HG02938 (cell line): Measurements from ENCODE around the gene PRRT1B.
"Not testable (repeated sequence)": the region's sequence is repeated elsewhere in the genome, so short reads cannot be mapped to it uniquely, and the experiment has no call there.

Source experiments
- ATAC-seq: cut with Tn5 transposase; IDR thresholded peaks from one replicate; pipeline ENCODE4 v1.9.1; 2021; ENCODE audit warnings: mild to moderate bottlenecking, moderate library complexity; ENCODE audit not compliant: unreplicated experiment

The PRRT1B gene

DNA sequence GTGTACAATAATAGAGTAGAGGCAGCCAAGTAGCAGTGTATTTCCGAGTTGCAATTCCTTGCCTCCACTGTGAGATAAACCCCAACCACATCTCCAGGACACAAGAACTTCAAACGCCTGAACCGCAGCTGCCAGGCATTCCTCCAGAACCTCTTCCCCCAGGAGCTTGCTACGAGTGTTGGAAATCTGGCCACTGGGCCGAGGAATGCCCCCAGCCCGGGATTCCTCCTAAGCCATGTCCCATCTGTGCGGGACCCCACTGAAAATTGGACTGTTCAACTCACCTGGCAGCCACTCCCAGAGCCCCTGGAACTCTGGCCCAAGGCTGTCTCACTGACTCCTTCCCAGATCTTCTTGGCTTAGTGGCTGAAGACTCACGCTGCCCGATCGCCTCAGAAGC lies 3.9 kb downstream of the PRRT1B start:
- ATAC-seq, result not testable (repeated sequence)

DNA sequence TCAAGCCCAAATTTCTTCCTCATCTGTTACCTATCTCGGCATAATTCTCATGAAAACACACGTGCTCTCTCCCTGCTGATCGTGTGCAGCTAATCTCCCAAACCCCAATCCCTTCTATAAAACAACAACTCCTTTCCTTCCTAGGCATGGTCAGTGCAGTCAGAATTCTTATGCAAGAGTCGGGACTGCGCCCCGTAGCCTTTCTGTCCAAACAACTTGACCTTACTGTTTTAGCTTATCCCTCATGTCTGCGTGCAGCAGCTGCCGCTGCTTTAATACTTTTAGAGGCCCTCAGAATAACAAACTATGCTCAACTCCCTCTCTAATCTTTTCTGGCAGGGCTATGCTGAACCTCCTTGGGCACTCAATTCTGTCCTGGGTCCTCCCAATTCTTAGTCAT lies 5.1 kb downstream of the PRRT1B start:
- ATAC-seq, result not testable (repeated sequence)

DNA sequence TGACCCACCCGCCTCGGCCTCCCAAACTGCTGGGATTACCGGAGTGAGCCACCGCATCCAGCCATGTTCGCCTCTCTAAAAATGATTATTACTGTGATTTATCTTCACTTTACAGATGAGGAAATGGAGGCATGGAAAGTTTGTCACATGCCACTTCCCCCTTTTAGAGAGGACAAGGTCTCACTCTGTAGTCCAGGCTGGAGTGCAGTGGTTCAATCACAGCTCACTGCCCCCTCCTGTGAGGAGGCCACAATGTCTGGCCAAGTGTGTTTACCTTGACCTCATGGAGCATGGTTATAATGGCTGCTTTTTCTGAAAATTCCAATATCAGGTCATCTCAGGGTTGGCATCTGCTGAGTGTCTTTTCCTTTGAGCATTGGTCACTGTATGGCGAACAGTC lies 6.7 kb downstream of the PRRT1B start:
- no peak for ATAC-seq

DNA sequence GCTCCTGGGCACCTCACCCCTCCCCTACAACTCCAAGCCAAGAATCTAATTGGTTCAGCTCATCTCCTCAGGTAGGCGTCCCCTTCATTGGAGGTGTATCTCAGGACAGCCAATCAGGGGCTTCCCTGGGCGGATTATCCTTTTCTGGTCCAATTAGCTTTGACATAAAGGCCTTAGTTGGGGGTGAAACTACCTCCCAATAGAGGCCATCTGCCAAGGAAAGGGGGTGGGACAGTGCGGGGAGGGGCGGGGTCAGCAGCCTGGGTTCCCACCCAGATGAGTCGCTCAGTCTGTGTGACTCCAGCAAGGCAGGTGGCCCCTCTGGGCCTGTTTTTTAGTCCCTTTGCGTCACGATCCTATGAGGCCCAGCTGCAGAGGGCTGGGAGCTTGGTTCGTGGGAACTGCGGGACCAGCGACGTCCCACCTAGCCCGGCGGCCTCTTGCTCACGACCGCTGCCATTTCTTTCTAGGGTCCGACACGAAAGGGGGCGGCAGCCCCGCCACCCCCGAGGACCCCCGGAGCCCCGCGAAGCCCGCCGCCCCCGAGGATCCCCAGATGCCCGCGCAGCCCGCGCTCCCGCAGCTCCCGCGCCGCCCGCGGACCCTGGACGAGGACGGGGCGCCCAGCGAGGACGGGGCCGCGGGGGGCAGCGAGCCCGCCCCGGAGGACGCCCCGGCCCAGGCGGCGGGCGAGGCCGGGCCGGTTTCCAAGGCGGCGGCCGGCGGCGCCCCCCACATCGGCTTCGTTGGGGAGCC lies 8.9 kb downstream of the PRRT1B start:
- ATAC-seq, result no peak

DNA sequence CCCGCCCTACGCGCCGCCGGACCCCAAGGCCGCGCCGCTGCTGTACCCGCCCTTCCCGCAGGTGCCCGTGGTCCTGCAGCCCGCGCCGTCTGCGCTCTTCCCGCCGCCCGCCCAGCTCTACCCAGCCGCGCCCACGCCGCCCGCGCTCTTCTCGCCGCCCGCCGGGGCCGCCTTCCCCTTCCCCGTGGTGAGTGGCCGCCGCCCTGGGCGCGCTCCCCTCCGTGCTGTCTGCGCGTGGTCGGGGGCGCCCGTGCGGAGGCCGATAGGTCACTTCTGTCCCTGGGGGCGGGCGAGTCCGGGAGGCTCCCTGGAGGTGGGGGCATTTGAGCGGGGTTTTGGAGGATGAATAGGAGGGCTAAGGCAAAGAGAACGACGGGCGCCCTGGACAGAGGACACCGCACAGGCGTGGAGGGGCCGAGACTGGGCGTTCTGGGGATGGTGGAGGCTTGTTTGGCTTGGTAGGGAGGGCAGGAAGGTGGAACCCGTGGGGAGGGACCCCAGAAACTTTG lies 9.6 kb downstream of the PRRT1B start:
- ATAC-seq, result no peak

DNA sequence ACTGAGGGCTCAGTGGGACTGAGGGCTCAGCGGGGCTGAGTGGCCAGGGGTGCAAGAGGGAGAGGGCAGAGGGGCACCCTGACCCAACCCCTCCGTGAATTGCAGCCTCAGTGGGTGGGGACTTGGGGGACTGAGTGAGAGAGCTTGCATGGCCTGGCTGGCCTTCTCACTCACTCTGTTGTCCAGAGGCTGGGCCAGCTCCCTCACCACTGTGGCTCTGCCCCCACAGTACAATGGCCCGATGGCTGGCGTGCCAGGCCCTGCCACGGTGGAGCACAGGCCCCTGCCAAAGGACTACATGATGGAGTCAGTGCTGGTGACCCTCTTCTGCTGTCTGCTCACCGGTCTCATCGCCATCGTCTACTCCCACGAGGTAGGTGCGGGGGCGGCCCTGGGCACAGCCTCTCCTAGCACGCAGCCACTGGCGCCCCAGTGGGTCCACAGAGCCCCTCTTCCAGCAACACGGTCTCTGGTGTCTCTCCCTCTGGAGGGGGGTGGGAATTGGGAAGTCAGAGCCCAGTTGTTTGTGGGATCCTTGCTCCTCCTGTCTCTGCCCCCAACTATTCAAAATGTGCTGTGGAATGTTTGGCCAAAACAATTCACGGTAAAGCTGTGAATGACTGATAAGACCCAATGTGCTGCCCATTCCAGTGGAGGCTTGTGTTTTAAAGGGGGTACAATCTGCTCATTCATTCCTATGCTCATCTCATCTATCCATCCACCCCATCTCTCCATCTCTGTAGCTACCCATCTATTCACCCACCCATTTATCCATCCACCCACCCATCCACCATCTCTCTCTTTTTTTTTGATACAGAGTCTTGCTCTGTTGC lies 10.7 kb downstream of the PRRT1B start:
- ATAC-seq, result no peak

DNA sequence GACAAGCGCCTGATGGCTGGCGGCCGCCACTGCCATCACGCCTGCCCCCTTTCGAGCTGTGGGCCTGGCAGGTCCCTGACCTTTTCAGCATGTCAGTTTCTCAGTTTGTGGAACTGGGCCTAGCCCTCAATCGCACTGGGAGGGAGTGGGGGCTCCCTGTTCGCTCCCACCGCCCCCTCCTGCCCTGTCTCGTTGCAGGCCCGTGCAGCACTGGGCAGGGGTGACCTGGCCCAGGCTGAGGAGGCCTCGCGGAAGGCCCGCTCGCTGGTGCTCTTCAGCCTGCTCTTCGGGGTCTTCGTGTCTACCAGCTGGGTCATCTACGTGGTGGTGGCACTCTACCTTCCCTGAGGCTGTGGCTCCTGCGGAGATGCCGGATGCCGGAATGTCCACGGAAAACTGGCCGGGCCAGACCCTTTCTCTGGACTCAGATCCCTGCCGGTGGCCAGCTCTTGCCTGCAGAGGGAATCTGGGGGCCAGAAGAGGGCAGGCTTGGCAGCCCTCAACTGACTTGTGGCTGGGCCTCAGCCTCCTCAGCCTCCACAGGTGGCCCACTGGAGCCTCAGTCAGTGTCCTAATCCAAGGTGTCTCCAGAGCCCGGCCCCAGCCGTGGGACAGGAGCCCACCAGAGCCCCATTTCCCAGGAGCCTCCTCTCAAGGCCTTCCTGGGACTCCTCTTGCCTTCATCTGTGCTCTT lies 12.7 kb downstream of the PRRT1B start:
- ATAC-seq, result no peak

DNA sequence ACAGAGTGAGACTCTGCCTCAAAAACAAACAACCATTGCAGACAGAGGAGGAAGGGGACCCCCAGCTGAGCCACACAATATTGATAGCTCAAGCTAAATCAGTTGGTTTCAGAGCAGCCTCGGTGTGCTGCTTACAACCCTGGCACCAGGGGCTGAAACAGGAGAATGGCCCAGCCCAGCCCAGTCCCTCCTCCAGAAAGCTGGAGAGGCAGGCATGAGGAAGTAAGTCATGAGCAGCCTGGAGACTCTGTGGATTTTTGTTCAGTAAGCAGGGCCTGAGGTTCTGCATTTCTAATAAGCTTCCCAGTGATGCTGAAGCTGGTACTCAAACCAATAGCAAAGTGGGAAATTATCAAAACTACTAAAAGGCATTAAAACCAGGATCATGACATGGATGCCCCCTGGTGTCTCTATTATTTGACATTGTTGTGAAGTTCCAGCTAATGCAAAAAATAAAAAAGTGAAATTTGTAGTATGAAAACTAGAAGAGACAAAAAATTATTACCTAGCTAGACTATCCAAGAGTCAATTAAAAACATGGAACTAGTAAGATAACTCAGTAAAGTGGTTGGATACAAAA lies 14.2 kb downstream of the PRRT1B start:
- no peak for ATAC-seq

DNA sequence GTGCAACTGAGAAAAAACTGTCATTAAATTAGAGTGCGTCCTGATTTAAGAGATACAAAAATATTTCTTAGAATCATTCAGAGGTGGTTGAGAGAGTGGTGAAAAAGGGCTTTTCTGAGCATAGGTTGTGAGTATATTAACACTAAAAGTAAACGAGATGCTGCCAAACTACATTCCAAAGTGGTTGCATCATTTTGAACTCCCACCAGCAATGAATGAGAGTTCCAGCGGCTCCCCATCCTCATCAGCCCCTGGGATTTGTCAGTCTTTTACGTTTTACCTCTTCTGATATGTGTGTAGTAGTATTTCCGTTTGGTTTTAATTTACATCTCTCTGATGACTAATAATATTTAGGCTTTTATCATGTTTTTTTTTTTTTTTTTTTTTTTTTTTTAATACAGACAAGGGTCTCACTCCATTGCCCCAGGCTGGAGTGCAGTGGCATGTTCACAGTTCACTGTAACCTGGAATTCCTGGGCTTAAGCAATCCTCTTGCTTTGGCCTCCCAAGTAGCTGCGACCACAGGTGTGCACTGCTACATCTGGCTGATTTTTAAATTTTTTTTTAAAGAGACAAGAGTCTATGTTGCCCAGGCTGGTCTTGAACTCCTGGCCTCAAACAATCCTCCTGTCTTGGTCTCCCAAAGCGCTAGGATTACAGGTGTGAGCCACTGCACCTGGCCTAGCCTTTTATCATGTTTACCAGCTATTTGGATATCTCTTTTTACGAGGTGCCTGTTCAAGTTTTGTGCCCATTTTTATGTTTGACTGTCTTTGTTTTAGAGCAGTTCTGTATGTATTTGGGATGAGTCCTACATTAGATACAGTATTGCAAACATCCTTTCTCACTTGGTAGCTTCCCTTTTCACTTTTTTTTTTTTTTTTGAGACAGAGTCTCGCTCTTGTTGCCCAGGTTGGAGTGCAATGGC lies 17.0 kb downstream of the PRRT1B start:
- no peak for ATAC-seq

DNA sequence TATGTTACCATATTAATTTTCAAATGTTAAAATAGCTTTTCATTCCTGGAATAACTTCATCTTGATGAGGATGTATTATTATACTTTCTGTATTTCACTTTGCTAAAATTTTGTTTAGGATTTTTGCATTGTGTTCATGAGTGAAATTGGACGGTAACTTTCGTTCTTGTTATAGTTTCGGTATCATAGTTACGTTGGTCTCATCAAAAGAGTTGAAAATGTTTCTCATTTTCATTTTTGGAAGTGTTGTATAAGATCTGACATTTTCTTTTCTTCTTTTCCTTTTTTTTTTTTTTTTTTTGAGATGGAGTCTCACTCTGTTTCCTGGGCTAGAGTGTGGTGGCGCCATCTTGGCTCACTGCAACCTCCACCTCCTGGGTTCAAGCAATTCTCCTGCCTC lies 20.0 kb downstream of the PRRT1B start:
- ATAC-seq, result no peak

DNA sequence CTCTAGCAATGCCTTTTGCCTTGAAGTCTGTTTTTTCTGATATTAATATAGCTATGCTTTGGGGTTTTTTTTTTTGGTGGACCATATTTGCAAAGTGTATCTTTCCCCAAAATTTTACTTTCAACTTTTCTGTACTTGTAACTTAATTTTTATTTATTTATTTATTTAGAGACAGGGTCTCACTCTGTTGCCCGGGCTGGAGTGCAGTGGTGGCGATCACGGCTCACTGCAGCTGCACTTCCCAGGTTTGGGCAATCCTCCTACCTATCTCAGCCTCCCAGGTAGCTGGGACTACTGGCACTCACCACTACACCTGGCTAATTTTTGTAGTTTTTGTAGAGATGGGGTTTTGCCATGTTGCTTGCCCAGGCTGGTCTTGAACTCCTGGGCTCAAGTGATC lies 20.8 kb downstream of the PRRT1B start:
- no peak for ATAC-seq

DNA sequence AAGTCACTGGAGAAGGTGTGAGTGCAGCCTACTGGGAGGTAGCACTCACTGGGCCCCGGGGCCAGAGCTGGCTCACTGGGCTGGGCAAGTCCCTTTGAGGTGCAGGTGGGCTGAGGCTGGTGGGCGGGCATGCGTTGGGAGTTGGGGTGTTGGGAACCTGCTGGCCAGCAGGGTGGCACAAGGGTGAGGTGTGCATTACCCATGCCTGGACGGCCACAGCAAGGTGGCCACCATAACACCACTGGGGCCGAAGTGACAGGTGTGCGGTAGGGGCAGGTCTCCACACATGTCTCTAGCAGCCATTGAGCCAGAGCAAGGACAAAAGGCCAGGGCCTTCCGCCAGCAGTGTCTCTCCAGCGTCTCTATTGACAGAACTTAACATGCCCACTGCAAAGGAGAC lies 22.6 kb downstream of the PRRT1B start:
- ATAC-seq, result no peak

DNA sequence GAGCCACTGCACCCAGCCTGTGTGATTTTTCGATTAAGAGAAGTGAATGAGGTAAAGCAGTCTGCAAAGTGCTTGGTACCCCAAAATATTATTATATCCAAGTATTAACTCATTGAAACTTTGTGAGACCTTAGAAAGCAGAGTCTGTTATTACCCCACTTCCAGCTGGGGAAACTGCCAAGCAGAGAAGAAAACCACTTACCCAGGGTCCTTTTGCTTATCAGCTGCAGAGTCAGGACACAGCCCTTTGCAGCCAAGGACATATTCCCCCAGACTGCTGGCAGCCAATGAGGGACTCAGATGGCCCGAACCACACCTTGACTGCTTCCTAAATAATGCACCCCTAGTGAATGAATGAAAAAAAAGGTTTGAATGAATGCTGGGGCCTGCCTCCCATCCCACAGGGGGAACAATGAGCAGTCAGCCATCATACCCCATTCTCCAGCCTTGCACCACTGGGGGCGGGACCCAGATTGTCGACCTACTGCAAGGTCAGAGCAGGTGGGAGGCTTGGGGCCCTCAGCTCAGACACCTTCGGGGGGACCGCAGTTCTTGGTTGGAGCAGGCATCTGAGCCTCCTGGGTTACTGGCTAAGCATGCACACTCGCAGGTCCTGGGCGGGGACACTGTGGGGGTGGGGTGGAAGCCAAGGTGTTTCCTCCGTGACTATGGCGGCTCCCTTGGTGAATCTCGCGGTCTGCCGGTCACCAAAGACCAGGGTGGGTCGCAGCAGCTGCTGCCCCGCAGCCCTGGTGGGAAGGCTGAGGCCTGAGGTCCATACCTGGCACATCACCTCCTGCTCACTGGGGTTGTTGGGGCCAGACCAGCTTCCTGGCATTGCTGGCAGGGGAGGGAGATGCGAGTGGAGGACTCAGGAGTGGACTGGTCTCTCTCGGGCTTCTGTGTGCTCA lies 29.7 kb downstream of the PRRT1B start:
- ATAC-seq, result no peak

DNA sequence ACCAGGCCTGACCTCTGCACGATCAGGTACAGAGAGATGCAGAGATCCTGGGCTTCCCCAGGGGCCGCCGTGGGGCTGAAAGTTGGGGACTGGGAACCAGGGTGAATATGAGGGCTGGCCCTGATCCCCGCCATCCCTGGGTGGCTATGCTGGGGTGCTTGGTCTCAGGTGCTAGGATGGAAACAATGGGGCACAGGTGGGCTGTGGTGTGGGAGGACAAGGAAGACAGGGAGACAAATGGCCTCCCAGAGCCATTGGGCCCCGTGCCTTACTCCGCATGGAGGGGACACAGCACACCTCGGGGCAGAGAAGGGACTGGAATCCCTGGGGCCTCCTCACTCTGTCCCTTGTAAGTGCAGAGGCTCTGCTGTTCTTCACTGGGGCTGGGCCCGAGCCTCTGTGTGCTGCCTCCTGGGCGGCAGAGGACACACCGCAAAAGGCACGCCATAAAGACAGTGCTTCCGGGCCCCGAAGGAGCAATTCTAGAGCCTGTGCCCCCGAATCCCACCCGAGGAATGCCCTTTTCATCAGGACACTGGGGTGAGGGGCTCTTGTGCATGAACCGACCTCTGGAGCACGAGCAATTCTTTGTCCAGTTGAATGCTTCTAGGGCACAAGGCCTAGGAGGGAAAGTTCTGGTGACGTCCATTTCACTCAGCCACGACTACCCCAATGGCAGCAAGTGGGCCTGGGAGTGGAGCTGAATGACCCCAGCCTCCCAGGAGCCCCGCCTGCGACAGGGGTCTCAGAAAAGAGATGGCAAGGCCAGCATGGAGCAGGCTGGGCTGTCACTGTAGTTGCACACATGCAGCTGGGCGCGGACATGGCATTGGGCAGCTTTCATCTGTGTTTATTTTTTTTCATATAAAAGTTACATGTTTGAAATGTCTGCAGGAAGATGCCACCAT lies 30.9 kb downstream of the PRRT1B start:
- ATAC-seq, result no peak

DNA sequence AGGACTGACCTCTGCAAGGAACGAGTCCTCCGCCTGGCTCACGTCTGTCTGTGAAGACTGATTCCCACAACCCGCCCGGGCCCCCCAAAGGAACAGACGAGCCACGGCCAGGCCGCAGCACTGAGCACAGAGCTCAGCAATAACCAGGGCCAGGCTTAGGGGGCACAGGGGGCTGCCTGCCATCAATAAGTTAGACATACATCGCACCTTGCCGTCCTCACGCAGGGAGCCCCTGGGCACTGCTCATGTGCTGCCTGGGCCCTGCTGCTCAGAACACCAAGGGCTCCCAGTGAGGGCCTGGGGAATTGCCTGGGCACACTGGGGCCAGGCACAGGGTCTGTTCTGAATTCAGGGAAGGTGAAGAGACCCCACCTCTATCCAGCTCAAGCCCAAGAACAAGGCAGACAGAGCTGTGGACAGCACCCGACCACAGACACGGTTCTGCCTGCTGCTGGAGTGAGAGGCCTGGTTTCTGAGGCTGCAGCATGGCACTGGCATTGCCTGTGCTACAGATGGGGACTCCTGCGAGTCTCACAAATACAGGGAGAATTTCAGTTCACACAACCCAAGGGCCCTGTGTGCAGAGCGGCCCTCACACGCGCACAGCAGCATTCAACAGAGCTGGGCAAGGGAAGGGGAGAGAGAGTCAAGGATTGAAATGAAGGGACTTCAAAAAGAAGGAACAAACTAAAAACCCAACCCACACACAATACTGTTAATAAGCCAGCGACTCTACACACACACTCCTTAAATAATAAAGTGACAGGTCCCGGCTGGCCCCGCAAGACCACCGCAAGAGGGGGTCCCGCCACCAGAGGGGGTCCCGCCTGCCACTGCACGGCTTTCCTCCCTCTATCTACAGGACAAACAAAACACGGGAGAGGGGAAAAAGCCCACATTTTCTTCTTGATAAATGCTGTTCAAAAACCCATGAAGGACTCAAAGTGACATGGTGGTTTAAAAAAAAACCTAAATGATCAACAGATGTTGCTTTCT lies 32.0 kb downstream of the PRRT1B start:
- ATAC-seq, result no peak

DNA sequence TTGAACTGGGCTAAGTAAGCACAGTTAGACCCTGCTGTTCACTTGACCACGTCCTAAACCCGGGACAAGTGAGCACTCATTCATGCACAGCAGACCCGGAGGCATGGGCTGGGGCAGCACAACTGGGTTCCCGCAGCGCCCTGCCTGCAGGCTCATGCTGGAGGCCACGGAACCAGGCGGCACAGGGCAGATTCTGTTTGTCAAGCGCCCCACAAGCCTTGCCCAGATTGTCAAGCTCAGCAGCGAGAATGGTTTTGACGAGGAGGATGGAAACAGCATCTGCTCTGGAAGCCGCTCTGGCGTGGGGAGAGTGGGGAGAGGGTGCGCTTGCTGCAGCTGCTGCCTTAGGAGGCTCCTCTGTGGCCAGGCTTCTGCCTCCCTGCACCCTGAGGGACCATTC lies 32.7 kb downstream of the PRRT1B start:
- ATAC-seq, result no peak
